ENCODE results near the gene CTSS.
A peak's percentile ranks its signal among the peaks of the same experiment; 100 is the strongest.

Gene CTSS

DNA sequence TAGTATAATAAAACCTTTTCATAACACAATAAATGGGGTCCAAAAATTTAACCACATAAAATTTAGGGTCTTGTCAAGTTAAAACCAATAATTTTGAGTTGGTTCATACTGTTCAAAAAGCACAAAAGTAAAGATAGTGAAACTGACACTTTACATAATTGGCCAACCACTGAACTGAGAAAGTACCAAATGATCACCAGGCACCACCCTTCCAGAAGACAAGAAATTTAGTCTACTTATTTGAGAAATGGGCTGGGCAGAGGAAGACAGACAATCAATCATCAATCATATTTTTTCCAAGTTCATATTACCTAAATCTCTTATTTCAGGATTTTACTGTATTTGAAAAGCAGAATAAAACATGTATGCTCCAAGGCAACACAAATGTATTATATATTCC lies 62.2 kb downstream of the CTSS start:
- no peak for DNase-seq (ENCODE audit: low read depth in 3 of 3, low spot score in 1 of 3)

DNA sequence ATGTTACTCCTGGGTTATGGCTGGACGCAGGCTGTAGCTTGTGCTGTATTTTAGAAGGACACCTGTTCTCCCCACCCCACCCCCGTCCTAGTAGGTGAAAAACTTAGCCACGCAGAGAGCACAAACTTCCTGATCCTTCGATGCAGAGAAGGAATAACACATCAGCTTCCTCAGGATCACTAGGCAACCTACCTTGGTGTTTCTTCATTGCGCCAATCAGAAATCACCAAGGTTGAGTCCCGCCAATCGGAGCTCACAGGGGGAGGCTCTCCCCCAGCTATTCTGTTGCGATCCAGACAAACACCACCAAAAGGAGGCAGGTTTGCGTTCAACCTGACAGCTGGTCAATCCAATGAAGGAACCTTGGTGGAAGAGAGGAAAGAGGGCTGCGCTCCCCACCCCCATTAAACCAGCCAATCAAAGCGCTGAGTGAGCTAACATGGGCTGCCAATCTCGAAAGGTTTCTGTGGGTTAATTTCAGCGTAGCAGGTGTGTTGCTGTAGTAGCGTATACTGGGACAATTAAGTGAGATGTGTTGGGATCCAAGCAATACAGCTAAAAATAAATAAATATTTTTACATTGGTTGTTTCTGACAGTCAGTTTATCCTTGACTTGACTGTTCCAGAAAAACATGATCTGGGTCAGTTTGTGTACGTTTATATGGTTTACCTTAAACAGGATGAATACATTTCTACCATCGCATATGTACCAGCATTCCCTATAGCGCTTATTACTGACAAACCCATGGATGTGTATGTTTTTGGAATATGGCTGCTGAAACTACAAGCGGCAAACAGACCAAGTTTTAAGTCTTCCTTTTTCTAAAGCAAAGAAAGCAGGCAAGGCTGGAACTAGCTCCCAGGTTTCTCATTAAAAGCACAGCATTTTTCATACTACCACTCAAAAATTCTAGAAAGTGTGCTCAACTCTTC lies 68.3 kb downstream of the CTSS start, which contains the start of gene GOLPH3L:
TSS of gene GOLPH3L (minus strand) at position 160 of the 933 bp plus-strand sequence. CDS start 2,316 bp downstream, outside the sequence.
- peak; percentile 62 to 77 (median 74) for DNase-seq (ENCODE audit: low read depth in 3 of 3, low spot score in 1 of 3)

GRCh38 chr1:150696590-150696989 lies 69.0 kb downstream of the CTSS start:
- DNase-seq (ENCODE audit: low read depth in 3 of 3, low spot score in 1 of 3), result no peak

- no peak for DNase-seq (ENCODE audit: low read depth in 3 of 3, low spot score in 1 of 3)
Measured at GRCh38 chr1:150696162-150696561, 69.4 kb downstream of the CTSS start.

- DNase-seq (ENCODE audit: low read depth in 3 of 3, low spot score in 1 of 3), result no peak
Measured at GRCh38 chr1:150695561-150695960, 70.0 kb downstream of the CTSS start.

- no peak for DNase-seq (ENCODE audit: low read depth in 3 of 3, low spot score in 1 of 3)
Measured at GRCh38 chr1:150692720-150693119, 72.9 kb downstream of the CTSS start.

GRCh38 chr1:150688763-150689162 lies 76.8 kb downstream of the CTSS start:
- no peak for DNase-seq (ENCODE audit: low read depth in 3 of 3, low spot score in 1 of 3)

DNA sequence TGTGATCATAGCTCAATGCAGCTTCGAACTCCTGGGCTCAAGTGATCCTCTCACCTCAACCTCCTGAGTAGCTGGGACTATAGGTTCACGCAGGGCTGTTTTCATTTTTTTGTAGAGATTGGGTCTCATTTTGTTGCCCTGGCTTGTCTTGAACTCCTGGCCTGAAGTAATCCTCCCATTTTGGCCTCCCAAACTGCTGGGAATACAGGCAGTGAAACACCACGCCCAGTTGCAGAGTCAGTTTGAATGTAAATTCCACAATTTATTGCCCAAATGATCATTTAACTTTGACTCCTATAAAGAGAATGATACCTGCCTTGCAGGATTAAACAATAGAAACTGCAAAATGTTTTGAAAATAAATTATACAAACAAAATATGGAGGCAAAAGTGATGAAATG lies 79.3 kb downstream of the CTSS start:
- DNase-seq (ENCODE audit: low read depth in 3 of 3, low spot score in 1 of 3), result no peak

DNA sequence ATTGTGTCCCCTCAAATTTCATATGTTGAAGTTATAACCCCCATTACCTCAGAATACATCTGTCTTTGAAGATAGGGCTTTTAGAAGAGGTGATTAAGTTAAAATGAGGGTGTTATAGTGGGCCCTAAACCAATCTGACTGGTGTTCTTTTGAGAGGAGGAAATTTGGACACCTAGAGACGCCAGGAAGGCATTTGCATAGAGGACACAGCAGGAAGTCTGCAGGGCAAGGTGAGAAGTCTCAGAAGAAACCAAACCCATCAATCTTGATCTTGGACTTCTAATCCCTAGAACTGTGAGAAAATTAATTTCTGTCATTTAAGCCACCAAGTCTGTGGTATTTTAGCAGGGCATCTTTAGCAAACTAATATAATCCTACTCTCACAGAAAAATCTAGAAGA lies 81.7 kb downstream of the CTSS start:
- DNase-seq (ENCODE audit: low read depth in 3 of 3, low spot score in 1 of 3), result no peak

Measured in stimulated activated CD4-positive, alpha-beta T cell treated with anti-CD3 and anti-CD28 coated beads, TNF-alpha, amount 100 ng/mL, for 1 hour (primary cell).